Lower lobe of right lung (tissue), 2 donors: ENCODE results near the gene PPP2R5C. TPM values are rescaled to one million over a fixed set of nuclear protein-coding genes. Genes with fewer than 3 reads are reported as not detected.

Experiments
- ATAC-seq, 2 donors: fragments of 200-7000 bp; cut with Tn5 transposase; one replicate each; pipeline ENCODE4 v1.9.1; 2020 to 2022; ENCODE audit warnings: mild to moderate bottlenecking in 2 of 2, moderate library complexity in 2 of 2
- DNase-seq: peaks from one replicate; pipeline ENCODE4 v3.0.0-alpha.2; 2020
- H3K27ac ChIP-seq: fragments of 200-600 bp; one replicate; pipeline ENCODE4 v1.8.0; 2022
- H3K27me3 ChIP-seq: fragments of 200-600 bp; one replicate; pipeline ENCODE4 v1.8.0; 2022; ENCODE audit warnings: low read depth
- H3K36me3 ChIP-seq: fragments of 200-600 bp; one replicate; pipeline ENCODE4 v1.8.0; 2022; ENCODE audit warnings: mild to moderate bottlenecking
- H3K4me1 ChIP-seq: fragments of 200-600 bp; one replicate; pipeline ENCODE4 v1.8.0; 2022
- H3K4me3 ChIP-seq: fragments of 200-600 bp; one replicate; pipeline ENCODE4 v1.8.0; 2022; ENCODE audit warnings: mild to moderate bottlenecking
- H3K9me3 ChIP-seq: fragments of 200-600 bp; one replicate; pipeline ENCODE4 v1.8.0; 2022
- CTCF ChIP-seq: fragments of 200-600 bp; IDR thresholded peaks from one replicate; pipeline ENCODE4 v1.8.0; 2022; ENCODE audit warnings: antibody characterized with exemption, mild to moderate bottlenecking
- intact Hi-C: fragments of 100-400 bp; cut with DNase I; formaldehyde crosslinking; loops from one replicate; pipeline ENCODE4 v1.11.0; 2022
- total RNA-seq: library from RNA; stranded (reverse); fragmentation: NEBNext Ultra II Directional; extraction: Animal tissue kit (Norgen Biotek cat#: 25700); gene quantifications from one replicate; pipeline ENCODE4 v1.2.1, GENCODE V29; 2021
- donor health status: DM: no; HTN: yes; CAD: no; lungs with severe emphysema.

The PPP2R5C gene
- total RNA-seq, 1 donor from 2014 or later, result 160 TPM

DNA sequence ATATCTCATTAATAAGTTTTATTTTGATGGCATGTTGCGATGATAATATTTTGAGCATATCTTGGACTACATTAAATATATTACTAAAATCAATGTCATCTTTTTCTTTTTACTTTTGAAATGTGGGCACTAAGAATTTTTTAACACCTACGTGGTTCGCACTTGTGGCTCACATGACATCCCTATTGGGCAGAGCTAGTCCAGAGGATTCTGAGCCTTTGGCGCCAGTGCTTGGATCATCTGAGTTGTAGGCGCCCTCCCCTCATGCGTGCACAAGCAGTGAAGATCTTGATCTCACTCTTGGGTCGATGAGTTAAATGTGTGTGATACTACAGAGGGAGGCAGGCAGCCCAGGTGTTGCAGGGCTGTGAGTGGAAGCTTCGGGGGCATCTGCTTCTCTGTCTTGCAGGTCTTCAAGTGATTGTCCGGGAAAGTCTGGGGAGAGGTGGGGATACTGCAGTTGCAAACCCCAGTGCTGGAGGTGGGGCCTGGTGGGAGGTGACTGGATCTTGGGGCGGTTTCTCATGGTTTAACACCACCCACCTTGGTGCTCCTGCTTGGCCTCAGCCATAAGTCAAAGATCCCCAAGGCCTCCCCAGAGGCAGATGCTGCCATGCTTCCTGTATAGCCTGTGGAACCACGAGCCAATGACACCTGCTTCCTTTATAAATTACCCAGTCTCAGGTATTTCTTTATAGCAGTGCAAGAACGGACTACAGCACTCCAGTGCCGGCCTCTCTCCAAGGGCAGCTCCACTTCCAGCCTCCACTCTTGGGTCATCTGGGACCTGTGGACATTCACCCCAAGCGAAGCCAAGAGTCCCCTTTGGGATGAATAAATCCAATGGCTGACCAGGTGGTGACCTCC is 46.1 kb upstream of the PPP2R5C start:
- no peak for DNase-seq
- Histone ChIP-seq H3K9me3 (no peaks in the 10 kb centered on the region), H3K36me3 (no peaks in the 10 kb centered on the region), H3K27me3 (no peaks in the 10 kb centered on the region), H3K4me1 (no peaks in the 10 kb centered on the region), H3K4me3 (no peak overlapping the region), H3K27ac (no peak overlapping the region)
- intact Hi-C loops, result no loop called here
- no peak for TF ChIP-seq CTCF
- no peak for ATAC-seq

DNA sequence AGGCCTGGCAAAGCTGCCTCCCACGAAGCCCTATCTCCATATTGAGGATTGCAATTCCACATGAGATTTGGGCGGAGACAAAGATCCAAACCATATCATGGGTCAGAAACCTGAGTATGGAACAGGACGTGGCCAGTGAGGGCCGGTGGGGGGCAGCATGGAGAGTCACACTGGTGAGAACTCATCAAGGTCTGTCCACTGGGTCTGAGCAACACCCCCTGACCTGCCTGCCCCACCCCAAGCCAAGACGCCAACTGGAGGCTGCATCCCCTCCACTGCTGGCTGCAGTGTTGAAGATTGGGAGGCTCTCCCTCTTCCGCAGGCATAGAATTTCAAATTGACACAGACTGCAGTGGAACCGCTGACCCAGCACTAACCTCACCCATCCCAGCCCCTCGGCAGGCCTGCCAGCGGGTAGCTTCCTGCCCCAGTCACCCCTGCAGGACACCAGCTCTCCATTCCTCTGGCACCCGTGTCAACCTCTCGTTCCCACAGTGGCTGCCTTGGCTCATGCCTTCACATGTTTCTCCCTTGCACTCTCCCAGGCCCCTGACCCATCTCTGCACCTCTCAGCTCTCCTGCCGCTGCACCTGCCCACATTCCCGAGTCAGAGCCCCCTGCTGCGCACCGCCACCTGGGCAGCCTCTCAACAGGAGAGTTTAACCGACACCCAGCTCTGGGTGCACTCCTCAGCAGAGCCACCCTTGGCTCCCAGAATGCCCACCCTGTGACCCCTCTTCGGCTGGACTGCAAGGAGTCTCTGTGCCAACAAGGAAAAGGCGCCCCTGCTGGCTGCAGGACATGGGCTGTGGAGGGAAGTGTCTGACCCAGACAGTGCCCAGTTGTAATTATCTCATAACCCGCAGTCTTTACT is 45.2 kb upstream of the PPP2R5C start:
- DNase-seq (no peak), ATAC-seq (peak in 1 of 2 donors; percentile 22)
- Histone ChIP-seq H3K4me1 (peaks cover 4% of the 10 kb centered on the region), H3K36me3 (no peaks in the 10 kb centered on the region), H3K4me3 (no peak overlapping the region), H3K9me3 (no peaks in the 10 kb centered on the region), H3K27me3 (no peaks in the 10 kb centered on the region), H3K27ac (no peak overlapping the region)
- intact Hi-C loops, result no loop called here
- TF ChIP-seq CTCF, result no peak

GRCh38 chr14:101716956-101717662 is 44.4 kb upstream of the PPP2R5C start:
- intact Hi-C loops, result no loop called here
- TF ChIP-seq CTCF, result no peak
- Histone ChIP-seq H3K27ac (no peak overlapping the region), H3K27me3 (no peaks in the 10 kb centered on the region), H3K9me3 (no peaks in the 10 kb centered on the region), H3K36me3 (no peaks in the 10 kb centered on the region), H3K4me1 (peaks cover 12% of the 10 kb centered on the region), H3K4me3 (no peak overlapping the region)
- ATAC-seq, result no peak
- no peak for DNase-seq

DNA sequence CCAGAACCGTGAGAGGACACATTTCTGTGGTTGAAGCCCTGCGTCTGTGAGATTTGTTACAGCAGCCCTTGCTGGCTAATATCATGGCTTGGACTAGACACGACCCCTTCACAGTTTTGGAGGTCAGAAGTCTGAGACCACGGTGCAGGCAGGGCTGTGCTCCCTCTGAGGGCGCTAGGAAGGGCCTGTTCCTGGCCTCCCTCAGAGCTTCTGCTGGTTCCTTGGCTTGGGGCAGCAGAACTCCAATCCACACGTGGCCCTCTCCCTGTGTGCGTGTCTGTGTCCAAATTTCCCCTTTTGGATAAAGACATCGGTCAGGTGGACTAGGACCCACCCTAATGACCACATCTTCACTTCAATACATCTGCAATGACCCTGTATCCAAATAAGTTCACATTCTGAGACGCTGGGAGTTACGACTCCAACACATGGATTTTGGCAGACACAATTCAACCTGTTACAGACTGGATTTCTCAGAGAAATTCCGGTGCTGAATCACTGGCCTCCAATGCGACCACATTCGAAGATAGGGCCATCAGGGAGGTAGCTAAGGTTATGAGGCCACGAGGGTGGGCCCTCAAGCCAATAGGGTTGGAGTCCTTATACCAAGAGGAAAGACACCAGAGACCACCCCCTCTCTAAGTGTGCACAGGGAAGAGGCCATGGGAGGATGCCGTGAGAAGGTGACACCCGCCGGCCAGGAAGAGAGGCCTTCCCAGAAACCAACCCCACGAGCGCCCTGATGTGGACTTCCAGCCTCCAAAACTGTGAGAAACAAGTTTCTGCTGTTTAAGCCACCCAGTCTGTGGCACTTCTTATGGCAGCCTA is 43.6 kb upstream of the PPP2R5C start:
- TF ChIP-seq CTCF, result no peak
- ATAC-seq (no peak), DNase-seq (no peak)

More for the DNA sequence above, 43.6 kb upstream of the PPP2R5C start:
- no peak overlapping the region for H3K4me3 ChIP-seq
- H3K27me3 ChIP-seq, result no peaks in the 10 kb centered on the region
- H3K9me3 ChIP-seq, result no peaks in the 10 kb centered on the region
- H3K4me1 ChIP-seq, result peaks cover 17% of the 10 kb centered on the region
- no peaks in the 10 kb centered on the region for H3K36me3 ChIP-seq
- H3K27ac ChIP-seq, result no peak overlapping the region
- intact Hi-C loops, result no loop called here
